ENCODE measurements around the gene U2SURP. TPM values are rescaled to one million over a fixed set of nuclear protein-coding genes. Genes with fewer than 3 reads are reported as not detected.

Gene U2SURP
- total and polyA plus RNA-seq, 4 donors = 12.3 to 102 (median 62.0) TPM

- Histone ChIP-seq H3K9me3 (ENCODE audit: control insufficient read depth, low read length) (no peaks in the 10 kb centered on the region), H3K27ac (ENCODE audit: low read depth in 1 of 2, low read length in 2 of 2) (no peak overlapping the region), H3K4me1 (ENCODE audit: control insufficient read depth in 1 of 2, insufficient read depth in 2 of 2, low read length in 2 of 2) (no peaks in the 10 kb centered on the region), H3K4me3 (ENCODE audit: low read length in 2 of 2) (peak overlapping the region; percentile 49 to 50), H3K27me3 (ENCODE audit: control insufficient read depth in 1 of 2, insufficient read depth in 2 of 2, low read length in 1 of 2) (no peaks in the 10 kb centered on the region), H3K36me3 (ENCODE audit: control insufficient read depth in 1 of 2, insufficient read depth in 2 of 2, low read length in 1 of 2) (no peaks in the 10 kb centered on the region)
- DNase-seq (peak in 1 of 2 donors; percentile 47), ATAC-seq (ENCODE audit: low FRiP score) (peak; percentile 35)
- whole genome bisulfite sequencing, 2 donors = 56 to 58% methylated on average over 61 to 63 of the region's 63 CpGs
- intact Hi-C loops (cut with DNase I) = no loop called here
Measured at GRCh38 chr3:142962520-142963233, 38.7 kb upstream of the U2SURP start.

- intact Hi-C loops (cut with DNase I) = no loop called here
- DNase-seq = no peak
- no peak overlapping the region for H3K27ac ChIP-seq (ENCODE audit: low read depth in 1 of 2, low read length in 2 of 2)
- no peaks in the 10 kb centered on the region for H3K9me3 ChIP-seq (ENCODE audit: control insufficient read depth, low read length)
- no peak for ATAC-seq (ENCODE audit: low FRiP score)
- peak overlapping the region; percentile 49 to 50 for H3K4me3 ChIP-seq (ENCODE audit: low read length in 2 of 2)
- no peaks in the 10 kb centered on the region for H3K27me3 ChIP-seq (ENCODE audit: control insufficient read depth in 1 of 2, insufficient read depth in 2 of 2, low read length in 1 of 2)
- H3K36me3 ChIP-seq (ENCODE audit: control insufficient read depth in 1 of 2, insufficient read depth in 2 of 2, low read length in 1 of 2) = no peaks in the 10 kb centered on the region
- WGBS, 2 donors = 0 to 1% methylated on average over 12 to 35 of the region's 35 CpGs
- no peaks in the 10 kb centered on the region for H3K4me1 ChIP-seq (ENCODE audit: control insufficient read depth in 1 of 2, insufficient read depth in 2 of 2, low read length in 2 of 2)
Measured at GRCh38 chr3:142963234-142963515, 38.2 kb upstream of the U2SURP start.

- H3K27ac ChIP-seq (ENCODE audit: low read depth in 1 of 2, low read length in 2 of 2) = no peak within 1 kb of the TSS
- H3K36me3 ChIP-seq (ENCODE audit: control insufficient read depth in 1 of 2, insufficient read depth in 2 of 2, low read length in 1 of 2) = no peaks in the 10 kb centered on the region
- H3K4me1 ChIP-seq (ENCODE audit: control insufficient read depth in 1 of 2, insufficient read depth in 2 of 2, low read length in 2 of 2) = no peaks in the 10 kb centered on the region
- no peaks in the 10 kb centered on the region for H3K27me3 ChIP-seq (ENCODE audit: control insufficient read depth in 1 of 2, insufficient read depth in 2 of 2, low read length in 1 of 2)
- 3 to 5% methylated on average over 70 to 117 of the region's 117 CpGs for WGBS, 2 donors
- no peaks in the 10 kb centered on the region for H3K9me3 ChIP-seq (ENCODE audit: control insufficient read depth, low read length)
- DNase-seq (peak in 1 of 2 donors; percentile 76), ATAC-seq (ENCODE audit: low FRiP score) (peak; percentile 20)
- intact Hi-C loops (cut with DNase I) = no loop called here
- H3K4me3 ChIP-seq (ENCODE audit: low read length in 2 of 2) = peak within 1 kb of the TSS; percentile 49 to 50
Measured at GRCh38 chr3:142963516-142964448, 37.6 kb upstream of the U2SURP start, which contains the start of gene PAQR9. PAQR9 (minus strand) TSS chr3:142963674; CDS start chr3:142963336, 338 bp downstream.

- Histone ChIP-seq H3K9me3 (ENCODE audit: control insufficient read depth, low read length) (no peaks in the 10 kb centered on the region), H3K27me3 (ENCODE audit: control insufficient read depth in 1 of 2, insufficient read depth in 2 of 2, low read length in 1 of 2) (no peaks in the 10 kb centered on the region), H3K4me1 (ENCODE audit: control insufficient read depth in 1 of 2, insufficient read depth in 2 of 2, low read length in 2 of 2) (no peaks in the 10 kb centered on the region), H3K36me3 (ENCODE audit: control insufficient read depth in 1 of 2, insufficient read depth in 2 of 2, low read length in 1 of 2) (no peaks in the 10 kb centered on the region), H3K27ac (ENCODE audit: low read depth in 1 of 2, low read length in 2 of 2) (no peak overlapping the region), H3K4me3 (ENCODE audit: low read length in 2 of 2) (no peak overlapping the region)
- ATAC-seq (ENCODE audit: low FRiP score) = no peak
- 87 to 91% methylated on average over 3 of the region's 3 CpGs for WGBS, 2 donors
- intact Hi-C loops (cut with DNase I) = no loop called here
- DNase-seq = no peak
Measured at GRCh38 chr3:142965581-142965980, 35.8 kb upstream of the U2SURP start.

- no peaks in the 10 kb centered on the region for H3K36me3 ChIP-seq (ENCODE audit: control insufficient read depth in 1 of 2, insufficient read depth in 2 of 2, low read length in 1 of 2)
- intact Hi-C loops (cut with DNase I) = no loop called here
- ATAC-seq (ENCODE audit: low FRiP score) = no peak
- H3K4me1 ChIP-seq (ENCODE audit: control insufficient read depth in 1 of 2, insufficient read depth in 2 of 2, low read length in 2 of 2) = no peaks in the 10 kb centered on the region
- H3K4me3 ChIP-seq (ENCODE audit: low read length in 2 of 2) = no peak overlapping the region
- H3K27me3 ChIP-seq (ENCODE audit: control insufficient read depth in 1 of 2, insufficient read depth in 2 of 2, low read length in 1 of 2) = no peaks in the 10 kb centered on the region
- DNase-seq = no peak
- H3K9me3 ChIP-seq (ENCODE audit: control insufficient read depth, low read length) = no peaks in the 10 kb centered on the region
- WGBS, 2 donors = 90 to 92% methylated on average over 2 of the region's 2 CpGs
- H3K27ac ChIP-seq (ENCODE audit: low read depth in 1 of 2, low read length in 2 of 2) = no peak overlapping the region
Measured at GRCh38 chr3:142966808-142967207, 34.6 kb upstream of the U2SURP start.

- H3K27me3 ChIP-seq (ENCODE audit: control insufficient read depth in 1 of 2, insufficient read depth in 2 of 2, low read length in 1 of 2) = no peaks in the 10 kb centered on the region
- no peak overlapping the region for H3K4me3 ChIP-seq (ENCODE audit: low read length in 2 of 2)
- H3K9me3 ChIP-seq (ENCODE audit: control insufficient read depth, low read length) = no peaks in the 10 kb centered on the region
- H3K27ac ChIP-seq (ENCODE audit: low read depth in 1 of 2, low read length in 2 of 2) = no peak overlapping the region
- DNase-seq = no peak
- H3K36me3 ChIP-seq (ENCODE audit: control insufficient read depth in 1 of 2, insufficient read depth in 2 of 2, low read length in 1 of 2) = no peaks in the 10 kb centered on the region
- ATAC-seq (ENCODE audit: low FRiP score) = no peak
- H3K4me1 ChIP-seq (ENCODE audit: control insufficient read depth in 1 of 2, insufficient read depth in 2 of 2, low read length in 2 of 2) = no peaks in the 10 kb centered on the region
- 76 to 83% methylated on average over 4 of the region's 4 CpGs for WGBS, 2 donors
- intact Hi-C loops (cut with DNase I) = no loop called here
Measured at GRCh38 chr3:142968319-142969025, 32.9 kb upstream of the U2SURP start.

- 85 to 86% methylated on average over 3 of the region's 3 CpGs for WGBS, 2 donors
- no peak for DNase-seq
- ATAC-seq (ENCODE audit: low FRiP score) = no peak
- intact Hi-C loops (cut with DNase I) = no loop called here
- H3K4me3 ChIP-seq (ENCODE audit: low read length in 2 of 2) = no peak overlapping the region
- H3K27me3 ChIP-seq (ENCODE audit: control insufficient read depth in 1 of 2, insufficient read depth in 2 of 2, low read length in 1 of 2) = no peaks in the 10 kb centered on the region
- H3K27ac ChIP-seq (ENCODE audit: low read depth in 1 of 2, low read length in 2 of 2) = no peak overlapping the region
- no peaks in the 10 kb centered on the region for H3K4me1 ChIP-seq (ENCODE audit: control insufficient read depth in 1 of 2, insufficient read depth in 2 of 2, low read length in 2 of 2)
- H3K36me3 ChIP-seq (ENCODE audit: control insufficient read depth in 1 of 2, insufficient read depth in 2 of 2, low read length in 1 of 2) = no peaks in the 10 kb centered on the region
- H3K9me3 ChIP-seq (ENCODE audit: control insufficient read depth, low read length) = no peaks in the 10 kb centered on the region
Measured at GRCh38 chr3:142971431-142971830, 29.9 kb upstream of the U2SURP start.

GRCh38 chr3:142972092-142972753 lies 29.1 kb upstream of the U2SURP start:
- H3K9me3 ChIP-seq (ENCODE audit: control insufficient read depth, low read length) = no peaks in the 10 kb centered on the region
- no peaks in the 10 kb centered on the region for H3K4me1 ChIP-seq (ENCODE audit: control insufficient read depth in 1 of 2, insufficient read depth in 2 of 2, low read length in 2 of 2)
- WGBS, 2 donors = 88 to 93% methylated on average over 7 of the region's 7 CpGs
- no peak overlapping the region for H3K27ac ChIP-seq (ENCODE audit: low read depth in 1 of 2, low read length in 2 of 2)
- ATAC-seq (ENCODE audit: low FRiP score) (no peak), DNase-seq (no peak)
- no peaks in the 10 kb centered on the region for H3K36me3 ChIP-seq (ENCODE audit: control insufficient read depth in 1 of 2, insufficient read depth in 2 of 2, low read length in 1 of 2)
- no peaks in the 10 kb centered on the region for H3K27me3 ChIP-seq (ENCODE audit: control insufficient read depth in 1 of 2, insufficient read depth in 2 of 2, low read length in 1 of 2)
- no peak overlapping the region for H3K4me3 ChIP-seq (ENCODE audit: low read length in 2 of 2)
- intact Hi-C loops (cut with DNase I) = no loop called here

Measured in aorta (tissue), 5 donors.